Thymus (tissue), 11 donors: ENCODE data around the gene CYP2W1. TPM values are rescaled to one million over a fixed set of nuclear protein-coding genes. Genes with fewer than 3 reads are reported as not detected.

Experiments used
- DNase-seq, 9 donors: peaks; one replicate each; pipeline ENCODE4 v3.0.0-alpha.2; 2013; ENCODE audit warnings: low spot score in 9 of 9, low read depth in 6 of 9, missing footprints in 1 of 9
- H3K27ac ChIP-seq, 2 donors: one replicate each; pipeline ENCODE4 v1.5.1; 2013; ENCODE audit warnings: control low read depth in 1 of 2, low read depth in 1 of 2, low read length in 1 of 2, mild to moderate bottlenecking in 1 of 2, moderate library complexity in 1 of 2
- H3K27me3 ChIP-seq, 2 donors: one replicate each; pipeline ENCODE4 v1.5.1; 2013; ENCODE audit warnings: low read length in 1 of 2; ENCODE audit not compliant: control insufficient read depth in 2 of 2, insufficient read depth in 1 of 2
- H3K36me3 ChIP-seq, 2 donors: one replicate each; pipeline ENCODE4 v1.5.1; 2013; ENCODE audit warnings: low read length in 1 of 2, mild to moderate bottlenecking in 1 of 2, moderate library complexity in 1 of 2; ENCODE audit not compliant: control insufficient read depth in 2 of 2, insufficient read depth in 2 of 2
- H3K4me1 ChIP-seq, 2 donors: one replicate each; pipeline ENCODE4 v1.5.1; 2013; ENCODE audit warnings: low read length in 2 of 2; ENCODE audit not compliant: control insufficient read depth in 2 of 2, insufficient read depth in 2 of 2
- H3K4me3 ChIP-seq, 2 donors: one replicate each; pipeline ENCODE4 v1.5.1; 2013; ENCODE audit warnings: low read length in 2 of 2, control low read depth in 1 of 2, mild to moderate bottlenecking in 1 of 2
- H3K9me3 ChIP-seq, 2 donors: one replicate each; pipeline ENCODE4 v1.5.1; 2013; ENCODE audit warnings: low read length in 1 of 2, mild to moderate bottlenecking in 1 of 2; ENCODE audit not compliant: control insufficient read depth in 2 of 2, insufficient read depth in 1 of 2
- WGBS: extraction: QIAGEN DNeasy Blood & Tissue Kit; methylation state at CpG from one replicate; pipeline ENCODE4 v1.1.7; 2013; 5-methylcytosine and 5-hydroxymethylcytosine counted together
- polyA plus RNA-seq: library from polyadenylated mRNA; stranded (reverse); fragments of 200-250 nt; gene quantifications from one replicate; pipeline ENCODE4 v1.2.3, GENCODE V29; 2013
- total RNA-seq: library from RNA; stranded (reverse); fragments of 120-200 nt; gene quantifications from one replicate; pipeline ENCODE4 v1.2.4, GENCODE V29; 2013
- donor health status: healthy.

The CYP2W1 gene
- total and polyA plus RNA-seq, 2 donors: 0.09 to 0.48 TPM

DNA sequence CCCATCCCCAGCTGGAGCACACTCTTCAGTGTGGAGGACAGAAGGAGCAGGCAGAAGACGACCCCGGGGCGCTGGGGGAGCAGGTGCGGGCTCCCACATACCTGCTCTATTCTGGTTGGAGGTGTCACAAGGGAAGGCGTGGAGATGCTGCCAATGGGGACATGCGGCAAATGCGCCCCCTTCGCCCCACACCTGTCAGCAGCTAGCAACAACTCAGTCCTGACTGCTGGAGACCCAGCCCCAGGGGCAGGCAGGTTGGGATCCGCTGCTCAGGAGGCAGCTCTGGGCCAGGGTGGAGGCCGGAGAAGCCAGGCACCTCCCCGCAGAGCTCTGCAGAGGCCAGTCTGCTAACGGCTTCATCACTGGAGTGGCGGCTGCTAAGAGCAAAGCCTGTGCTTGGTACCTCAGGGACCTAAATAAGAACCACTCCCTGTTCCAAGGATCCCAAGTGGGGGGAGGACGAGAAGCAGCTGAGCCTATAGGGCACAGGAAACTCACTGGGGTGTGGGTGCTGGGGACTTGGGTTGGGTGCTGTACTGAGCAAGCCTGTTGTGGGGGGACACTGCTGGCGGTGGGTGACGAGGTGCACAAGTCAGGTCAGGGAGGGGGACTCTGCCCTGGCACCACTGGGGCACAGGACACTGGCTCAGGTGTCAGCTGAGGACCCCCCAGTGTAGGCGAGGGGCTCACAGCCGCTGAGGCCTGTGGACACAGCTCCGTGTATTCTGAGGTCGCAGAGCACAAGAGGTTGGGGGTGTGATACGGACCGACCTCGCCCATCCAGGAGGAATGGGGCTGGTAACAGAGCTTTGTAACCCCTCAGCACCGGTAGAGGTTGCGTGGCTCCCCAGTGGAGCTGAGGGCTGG is 42.1 kb downstream of the CYP2W1 start:
- Histone ChIP-seq H3K4me1 (peaks cover 0 to 24% of the 10 kb centered on the region in 2 donors), H3K4me3 (no peak overlapping the region), H3K36me3 (peaks cover 0 to 5% of the 10 kb centered on the region in 2 donors), H3K9me3 (peaks cover 6 to 20% of the 10 kb centered on the region in 2 donors), H3K27me3 (peaks cover 17 to 38% of the 10 kb centered on the region in 2 donors), H3K27ac (no peak overlapping the region)
- no peak for DNase-seq
- 94% methylated on average over 25 of the region's 25 CpGs for WGBS

DNA sequence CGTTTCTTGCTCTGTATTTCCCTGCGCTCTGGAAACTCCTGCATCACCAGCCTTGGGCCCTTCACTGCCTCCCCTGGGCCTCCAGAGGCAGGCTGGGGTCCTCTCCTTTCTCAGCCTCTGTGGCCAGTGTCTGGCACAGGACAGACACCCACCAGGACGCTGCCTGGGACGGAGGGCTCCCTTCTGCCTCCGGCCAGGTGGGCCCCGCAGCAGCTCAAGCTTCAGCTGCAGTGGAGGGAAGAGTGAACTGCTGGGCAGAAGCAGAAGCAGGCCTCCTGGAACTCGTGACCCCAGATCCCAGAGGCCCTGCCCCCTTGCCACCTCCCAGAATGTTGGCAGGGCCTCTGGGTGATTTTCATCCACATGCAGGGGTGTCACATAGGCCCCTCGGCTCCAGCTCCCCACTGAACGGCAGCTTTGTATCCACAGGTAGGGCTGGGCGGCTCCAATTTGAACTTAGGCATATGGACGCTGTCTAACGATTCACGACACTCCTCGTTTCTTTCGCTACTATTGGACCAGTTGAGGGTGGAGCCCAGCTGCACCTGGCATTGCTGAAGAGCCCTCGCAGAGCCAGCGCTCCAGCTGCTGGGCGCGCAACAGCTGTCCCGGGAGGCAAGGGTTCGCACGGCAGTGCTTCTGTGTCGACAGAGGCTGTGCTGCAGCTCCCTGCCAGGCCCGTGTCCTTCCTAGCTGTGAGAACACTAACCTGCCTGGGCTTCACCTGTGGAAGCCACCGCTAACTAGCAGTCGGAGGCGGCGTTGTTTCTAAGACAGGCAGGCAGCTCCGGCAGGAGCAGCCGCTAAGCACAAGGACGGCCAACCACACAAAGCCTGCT is 43.0 kb downstream of the CYP2W1 start:
- peaks cover 6 to 12% of the 10 kb centered on the region in 2 donors for H3K9me3 ChIP-seq
- peaks cover 17 to 41% of the 10 kb centered on the region in 2 donors for H3K27me3 ChIP-seq
- H3K4me3 ChIP-seq: no peak overlapping the region
- H3K36me3 ChIP-seq: peaks cover 0 to 5% of the 10 kb centered on the region in 2 donors
- DNase-seq: no peak
- peaks cover 0 to 28% of the 10 kb centered on the region in 2 donors for H3K4me1 ChIP-seq
- H3K27ac ChIP-seq: no peak overlapping the region
- WGBS: 93% methylated on average over 31 of the region's 31 CpGs

DNA sequence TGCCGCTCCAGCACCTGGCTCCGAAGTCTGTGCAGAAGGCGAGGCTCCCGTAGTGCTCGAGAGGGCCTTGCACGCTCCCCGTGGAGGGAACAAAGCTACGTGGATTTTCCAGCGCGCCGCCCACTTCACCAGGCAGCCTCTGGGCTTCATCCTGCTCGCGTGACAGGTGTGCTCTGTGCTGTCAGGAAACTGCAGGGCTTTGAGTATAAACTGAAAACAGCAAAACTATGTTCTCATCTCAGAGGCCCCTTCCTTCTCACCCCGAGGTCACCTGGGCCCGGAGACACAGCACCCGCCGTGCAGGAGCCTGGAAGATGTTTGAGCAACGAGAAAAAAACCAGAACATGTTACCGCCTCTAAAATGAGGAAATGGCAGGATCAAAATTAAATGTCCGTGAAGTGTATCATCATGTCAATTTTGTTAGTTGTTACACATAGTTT is 43.8 kb downstream of the CYP2W1 start:
- DNase-seq: no peak
- no peak overlapping the region for H3K4me3 ChIP-seq
- H3K9me3 ChIP-seq: peaks cover 3 to 4% of the 10 kb centered on the region in 2 donors
- H3K27me3 ChIP-seq: peaks cover 17 to 41% of the 10 kb centered on the region in 2 donors
- WGBS: 92% methylated on average over 20 of the region's 20 CpGs
- no peak overlapping the region for H3K27ac ChIP-seq
- no peaks in the 10 kb centered on the region for H3K36me3 ChIP-seq
- H3K4me1 ChIP-seq: peaks cover 0 to 28% of the 10 kb centered on the region in 2 donors

DNA sequence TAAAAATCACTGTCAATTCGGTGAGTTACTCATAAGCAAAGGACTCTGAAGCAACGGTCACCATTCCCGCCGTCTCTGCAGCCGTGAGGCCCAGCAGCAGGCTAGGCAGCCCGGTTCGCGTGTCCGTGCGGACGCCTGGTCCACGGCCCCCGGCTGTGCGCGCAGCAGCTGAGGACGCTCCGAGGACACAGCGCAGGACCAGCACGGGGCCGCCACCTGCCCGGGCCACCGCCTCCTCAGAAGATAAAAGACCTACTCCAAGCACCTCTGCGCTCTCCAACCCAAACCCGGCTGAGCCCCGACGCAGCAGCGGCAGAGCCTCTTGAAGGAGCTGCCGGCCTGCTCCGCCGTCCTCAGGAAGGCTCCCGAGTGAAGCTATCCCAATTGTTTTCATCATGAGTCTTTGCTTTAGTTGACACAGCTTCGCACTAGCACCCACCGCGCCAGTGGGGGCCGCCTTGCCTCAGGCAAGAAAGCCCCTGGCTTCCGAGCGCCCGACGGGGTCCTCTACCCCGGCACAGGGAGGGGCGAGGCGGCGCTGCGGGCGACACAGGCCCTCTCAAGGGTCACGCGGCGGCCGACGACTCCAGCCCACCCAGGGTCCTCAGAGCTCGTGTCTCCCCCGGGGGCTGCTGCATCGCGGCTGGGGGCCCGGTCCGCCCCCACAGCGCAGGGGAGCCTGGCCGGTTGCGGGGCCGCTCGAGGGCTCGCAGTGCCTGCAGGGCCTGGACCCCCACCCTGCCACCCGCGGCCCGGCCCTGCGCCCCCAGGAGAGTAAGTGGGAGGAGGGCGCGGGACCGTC is 44.5 kb downstream of the CYP2W1 start:
- no peaks in the 10 kb centered on the region for H3K36me3 ChIP-seq
- peaks cover 17 to 41% of the 10 kb centered on the region in 2 donors for H3K27me3 ChIP-seq
- WGBS: 46% methylated on average over 69 of the region's 69 CpGs
- H3K4me3 ChIP-seq: peak overlapping the region; percentile 1 to 48
- no peak for DNase-seq
- peak overlapping the region in 1 of 2 donors; percentile 36 for H3K27ac ChIP-seq
- no peaks in the 10 kb centered on the region for H3K9me3 ChIP-seq
- peaks cover 0 to 28% of the 10 kb centered on the region in 2 donors for H3K4me1 ChIP-seq

DNA sequence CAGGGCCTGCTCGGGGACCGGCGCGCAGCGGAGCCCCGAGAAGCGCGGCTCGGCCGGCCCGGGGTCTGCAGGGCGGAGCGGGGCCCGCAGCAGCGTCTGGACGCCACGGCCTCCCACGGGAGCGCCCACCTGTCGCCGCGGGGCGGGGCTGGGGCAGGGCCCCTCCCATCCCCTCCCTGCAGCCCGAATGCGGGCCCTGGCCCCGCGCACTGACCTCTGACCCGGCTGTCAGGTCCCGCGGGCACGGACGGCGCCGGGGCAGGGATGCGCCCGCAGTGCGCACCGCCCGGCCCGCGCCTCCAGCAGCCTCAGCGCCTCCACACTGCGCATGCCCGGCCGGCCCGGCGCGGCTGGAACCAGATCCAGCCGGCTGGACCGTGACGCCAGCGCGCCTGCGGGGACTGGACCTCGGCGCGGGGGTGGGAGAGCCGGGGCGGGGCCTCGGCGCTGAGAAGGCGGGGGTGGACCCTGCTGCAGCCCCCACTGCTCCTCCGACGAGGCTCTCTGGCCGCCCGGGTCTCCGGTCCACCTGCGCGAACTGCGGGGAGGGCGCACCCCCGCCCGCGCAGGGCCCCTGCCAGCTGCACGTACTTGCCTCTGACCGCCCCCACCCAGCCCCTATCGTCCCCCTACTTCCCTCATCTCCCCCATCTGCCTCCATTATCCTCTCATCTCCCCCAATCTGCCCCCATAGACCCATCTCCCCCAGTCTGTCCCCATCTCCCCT is 45.2 kb downstream of the CYP2W1 start:
- no peaks in the 10 kb centered on the region for H3K9me3 ChIP-seq
- DNase-seq: peak in 5 of 9 donors; percentile 52 to 76 (median 59)
- peaks cover 0 to 28% of the 10 kb centered on the region in 2 donors for H3K4me1 ChIP-seq
- WGBS: 1% methylated on average over 77 of the region's 77 CpGs
- H3K4me3 ChIP-seq: peak overlapping the region in 1 of 2 donors; percentile 48
- H3K27me3 ChIP-seq: peaks cover 17 to 41% of the 10 kb centered on the region in 2 donors
- H3K36me3 ChIP-seq: no peaks in the 10 kb centered on the region
- peak overlapping the region in 1 of 2 donors; percentile 66 for H3K27ac ChIP-seq

DNA sequence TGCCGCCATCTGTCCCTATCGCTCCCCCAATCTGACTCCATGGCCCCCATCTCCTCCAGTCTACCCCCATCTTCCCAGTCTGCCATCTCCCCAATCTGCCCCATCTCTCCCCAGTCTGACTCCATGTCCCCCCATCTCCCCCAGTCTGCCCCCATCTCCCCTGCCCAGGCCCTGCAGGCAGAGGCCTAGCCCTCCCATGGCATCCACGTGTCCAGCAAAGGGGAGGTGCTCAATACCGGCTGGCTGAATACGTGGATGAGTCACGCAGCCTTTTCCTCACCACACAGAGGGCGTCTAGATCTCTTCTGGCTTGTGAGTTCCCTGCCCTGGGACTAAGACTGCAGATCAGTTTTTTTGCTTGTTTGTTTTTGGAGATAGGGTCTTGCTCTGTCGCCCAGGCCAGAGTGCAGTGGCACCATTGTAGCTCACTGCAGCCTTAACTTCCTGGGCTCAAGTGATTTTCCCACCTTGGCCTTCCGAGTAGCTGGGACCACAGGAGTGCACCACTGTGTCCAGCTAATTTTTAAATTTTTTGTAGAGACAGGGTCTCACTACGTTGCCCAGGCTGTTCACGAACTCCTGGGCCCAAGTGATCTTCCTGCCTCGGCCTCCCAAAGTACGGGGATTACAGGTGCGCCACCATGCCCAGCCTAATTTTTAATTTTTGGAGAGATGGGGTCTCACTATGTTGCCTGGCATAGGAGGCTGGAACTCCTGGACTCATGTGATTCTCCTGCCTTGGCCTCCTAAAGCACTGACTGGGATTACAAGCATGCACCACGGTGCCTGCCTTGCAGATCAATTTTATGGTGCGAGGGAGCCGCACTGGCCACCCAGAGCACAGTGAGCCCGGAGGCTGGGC is 46.0 kb downstream of the CYP2W1 start:
- Histone ChIP-seq H3K4me1 (peaks cover 0 to 24% of the 10 kb centered on the region in 2 donors), H3K36me3 (no peaks in the 10 kb centered on the region), H3K27ac (peak overlapping the region in 1 of 2 donors; percentile 66), H3K4me3 (peak overlapping the region in 1 of 2 donors; percentile 48), H3K9me3 (no peaks in the 10 kb centered on the region), H3K27me3 (peaks cover 17 to 41% of the 10 kb centered on the region in 2 donors)
- peak in 1 of 9 donors; percentile 37 for DNase-seq
- WGBS: 83% methylated on average over 18 of the region's 18 CpGs

DNA sequence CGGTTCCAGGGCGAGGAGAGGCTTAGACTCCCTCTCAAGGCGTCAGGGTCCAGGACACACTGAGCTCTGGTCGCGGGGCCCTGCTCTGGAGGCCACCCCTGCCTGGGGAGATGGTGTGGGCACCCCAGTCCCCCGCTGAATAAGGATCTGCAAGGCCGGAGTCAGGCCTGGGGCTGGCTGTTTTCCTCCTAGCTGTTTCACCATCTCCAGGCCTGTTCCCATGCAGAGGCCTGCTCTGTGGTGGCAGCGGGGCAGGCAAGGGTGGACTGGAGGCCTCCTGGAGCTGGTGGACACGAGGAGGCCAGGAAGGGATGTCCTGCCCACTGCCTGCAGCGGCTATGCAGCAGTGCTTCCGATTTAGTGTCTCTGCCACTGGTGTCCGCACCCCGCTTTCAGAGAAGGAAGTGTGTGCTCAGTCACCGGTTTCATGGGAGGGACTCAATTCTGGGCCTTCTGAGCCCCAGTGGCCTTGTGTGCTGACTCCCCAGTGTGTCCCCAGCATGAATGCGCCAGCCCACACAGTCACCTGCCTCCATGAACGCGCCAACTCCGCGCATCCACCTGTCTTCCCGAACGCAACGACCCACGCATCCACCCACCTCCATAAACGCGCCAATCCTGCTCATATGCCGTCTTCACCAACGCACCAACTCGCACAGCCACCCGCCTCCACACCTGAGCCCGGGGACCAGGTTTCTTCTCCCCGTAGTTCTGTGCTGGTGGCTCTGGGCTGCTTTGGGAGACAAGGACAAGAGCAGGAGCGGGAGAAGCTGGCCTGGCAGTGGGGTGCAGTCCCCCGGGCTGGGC is 46.9 kb downstream of the CYP2W1 start:
- no peaks in the 10 kb centered on the region for H3K36me3 ChIP-seq
- H3K4me1 ChIP-seq: peaks cover 0 to 17% of the 10 kb centered on the region in 2 donors
- H3K27ac ChIP-seq: no peak overlapping the region
- no peaks in the 10 kb centered on the region for H3K9me3 ChIP-seq
- H3K27me3 ChIP-seq: peaks cover 17 to 41% of the 10 kb centered on the region in 2 donors
- H3K4me3 ChIP-seq: no peak overlapping the region
- 97% methylated on average over 33 of the region's 33 CpGs for WGBS
- DNase-seq: no peak
